A549 (cell line): ENCODE measurements around the gene KCNQ1. TPM values are rescaled to one million over a fixed set of nuclear protein-coding genes. Genes with fewer than 3 reads are reported as not detected.

Experiments used
- ATAC-seq, 2 experiments: fragments of 200-7000 bp in 1 of 2; fragments of >200 bp in 1 of 2; cut with Nextera tagmentation in 1 of 2; cut with Tn5 transposase in 1 of 2; 3 replicates each; pipeline versions ENCODE4 v1.8.0 to v1.9.1; 2018 to 2020; ENCODE audit warnings: mild to moderate bottlenecking in 1 of 2, moderate library complexity in 1 of 2
- CTCF ChIA-PET: fragments of 300-600 bp; sonication (Branson Sonifier 250); formaldehyde crosslinking; extraction: SDS; loops from one replicate; lab custom pipeline; 2021; ENCODE audit warnings: antibody characterized with exemption, inconsistent platforms; lab: Yijun Ruan, JAX
- POLR2A ChIA-PET: fragments of 350-600 bp; formaldehyde crosslinking; extraction: SDS; loops from one replicate; lab custom pipeline; 2021; ENCODE audit warnings: antibody characterized with exemption, inconsistent platforms; lab: Yijun Ruan, JAX
- DNase-seq, 2 experiments: peaks; one replicate each; pipeline versions ENCODE4 v3.0.0 to v3.0.0-alpha.2; 2011 to 2016; ENCODE audit warnings: low read depth in 1 of 2, low spot score in 1 of 2
- FAIRE-seq: peaks from 2 replicates; lab custom pipeline; 2011; peaks lifted over from hg19 to GRCh38; lab: Jason Lieb, UNC
- H3K27ac ChIP-seq, 2 experiments: fragments of >200 bp; sonication (Bioruptor Twin); formaldehyde crosslinking; 3 replicates each; pipeline ENCODE4 v1.5.1; 2016 to 2017
- H3K4me1 ChIP-seq: fragments of >200 bp; sonication (Bioruptor Twin); formaldehyde crosslinking; 3 replicates; pipeline ENCODE4 v1.6.1; 2016
- H3K4me2 ChIP-seq: fragments of >200 bp; sonication (Bioruptor Twin); formaldehyde crosslinking; 3 replicates; pipeline ENCODE4 v1.6.1; 2016
- H3K4me3 ChIP-seq: fragments of >200 bp; sonication (Bioruptor Twin); formaldehyde crosslinking; 3 replicates; pipeline ENCODE4 v1.5.1; 2016
- H3K9me3 ChIP-seq: fragments of >200 bp; sonication (Bioruptor Twin); formaldehyde crosslinking; 3 replicates; pipeline ENCODE4 v1.6.1; 2016
- ATOH8 ChIP-seq: fragments of 250-450 bp; sonication (Bioruptor Pico); IDR thresholded peaks from 2 replicates; pipeline ENCODE4 v1.5.0; 2020; ENCODE audit warnings: low read depth, mild to moderate bottlenecking, moderate library complexity
- CEBPB ChIP-seq, 2 experiments: fragments of >200 bp in 1 of 2; sonication (Bioruptor Twin) in 1 of 2; formaldehyde crosslinking in 1 of 2; IDR thresholded peaks; 2 replicates each; pipeline ENCODE4 v1.6.1; 2012 to 2016
- CHD2 ChIP-seq: fragments of 150-350 bp; IDR thresholded peaks from 2 replicates; pipeline ENCODE4 v1.6.1; 2014; ENCODE audit warnings: low read length; ENCODE audit not compliant: partially characterized antibody
- CHD4 ChIP-seq: fragments of 200-600 bp; sonication (generic); IDR thresholded peaks from 2 replicates; pipeline ENCODE4 v1.6.1; 2016; ENCODE audit warnings: antibody characterized with exemption, mild to moderate bottlenecking, borderline replicate concordance
- CTCF ChIP-seq: fragments of >200 bp; sonication (Bioruptor Twin); formaldehyde crosslinking; IDR thresholded peaks from 3 replicates; pipeline ENCODE4 v1.5.1; 2016
- EP300 ChIP-seq, 2 experiments: fragments of >200 bp; sonication (Bioruptor Twin); formaldehyde crosslinking; IDR thresholded peaks; 2 replicates in 1 of 2; 3 replicates in 1 of 2; pipeline ENCODE4 v1.6.1; 2016 to 2017
- FOSL2 ChIP-seq, 2 experiments: fragments of 450-650 bp in 1 of 2; fragments of >200 bp in 1 of 2; sonication (Bioruptor Twin) in 1 of 2; formaldehyde crosslinking; IDR thresholded peaks; 2 replicates each; pipeline versions ENCODE4 v1.5.0 to v1.6.1; 2016 to 2020; ENCODE audit warnings: mild to moderate bottlenecking in 1 of 2, moderate library complexity in 1 of 2
- FOXS1 ChIP-seq: fragments of 250-450 bp; sonication (Bioruptor Pico); IDR thresholded peaks from 2 replicates; pipeline ENCODE4 v1.5.0; 2020; ENCODE audit warnings: mild to moderate bottlenecking, moderate library complexity
- GATA3 ChIP-seq: IDR thresholded peaks from 2 replicates; pipeline ENCODE4 v1.6.1; 2012; ENCODE audit warnings: borderline replicate concordance
- HOXA7 ChIP-seq: fragments of 250-450 bp; sonication (Bioruptor Pico); IDR thresholded peaks from 2 replicates; pipeline ENCODE4 v1.5.0; 2020; ENCODE audit warnings: mild to moderate bottlenecking, moderate library complexity
- HOXB13 ChIP-seq: fragments of 250-450 bp; sonication (Bioruptor Pico); IDR thresholded peaks from 2 replicates; pipeline ENCODE4 v1.5.0; 2020; ENCODE audit warnings: low read depth, mild to moderate bottlenecking, moderate library complexity
- KDM1A ChIP-seq: fragments of 200-600 bp; sonication (generic); IDR thresholded peaks from 2 replicates; pipeline ENCODE4 v1.6.1; 2016; ENCODE audit warnings: low read depth, mild to moderate bottlenecking
- MAZ ChIP-seq: fragments of 150-350 bp; IDR thresholded peaks from 2 replicates; pipeline ENCODE4 v1.6.1; 2014; ENCODE audit warnings: antibody characterized with exemption, low read depth, low read length, borderline replicate concordance
- NFE2L2 ChIP-seq: fragments of 150-350 bp; conservative IDR thresholded peaks from 2 replicates; pipeline ENCODE4 v1.6.1; 2014; ENCODE audit warnings: low read length
- POLR2A ChIP-seq: IDR thresholded peaks from 2 replicates; pipeline ENCODE4 v1.6.1; 2012; ENCODE audit warnings: mild to moderate bottlenecking, low read length
- POLR2AphosphoS2 ChIP-seq: conservative IDR thresholded peaks from 2 replicates; pipeline ENCODE4 v1.6.1; 2012; ENCODE audit warnings: low read length, improper control_type of control experiment, inconsistent platforms
- SMC3 ChIP-seq: fragments of >200 bp; sonication (Bioruptor Twin); formaldehyde crosslinking; IDR thresholded peaks from 3 replicates; pipeline ENCODE4 v1.6.1; 2018; ENCODE audit warnings: inconsistent platforms
- SREBF2 ChIP-seq: fragments of 450-650 bp; IDR thresholded peaks from 2 replicates; pipeline ENCODE4 v1.6.1; 2014; ENCODE audit warnings: mild to moderate bottlenecking, moderate library complexity
- TP53 ChIP-seq: fragments of 250-450 bp; sonication (Bioruptor Pico); IDR thresholded peaks from 2 replicates; pipeline ENCODE4 v1.5.0; 2021; ENCODE audit warnings: mild to moderate bottlenecking, moderate library complexity
- ZFP36 ChIP-seq: fragments of 450-650 bp; IDR thresholded peaks from 2 replicates; pipeline ENCODE4 v1.6.1; 2014; ENCODE audit warnings: borderline replicate concordance; ENCODE audit not compliant: partially characterized antibody
- WGBS: methylation state at CpG from one replicate; pipeline ENCODE4 v1.1.6; 2017; ENCODE audit errors: missing lambda C conversion rate; 5-methylcytosine and 5-hydroxymethylcytosine counted together
- polyA plus RNA-seq, 4 experiments: library from polyadenylated mRNA; depleted of rRNA in 3 of 4; stranded (reverse); fragments of >200 nt; fragmentation: RNase III in 1 of 4; extraction: RNeasy Plus Mini Kit Qiagen cat#74134 plus additional on column Dnase treatment in 1 of 4; gene quantifications; 2 replicates in 3 of 4; 3 replicates in 1 of 4; pipeline ENCODE4 v1.2.3, GENCODE V29; 2011 to 2017
- TF ChIP-seq, protein P1 (sequence below): fragments of 250-450 bp; sonication (Bioruptor Pico); IDR thresholded peaks from 2 replicates; pipeline ENCODE4 v1.5.0; 2021; ENCODE audit warnings: mild to moderate bottlenecking, moderate library complexity, borderline replicate concordance
- TF ChIP-seq, protein P2 (sequence below): IDR thresholded peaks from 2 replicates; pipeline ENCODE4 v1.6.1; 2012

Gene KCNQ1
- polyA plus RNA-seq, 2 of the 4 experiments (the other 2 are of a cell fraction) = 0.14 to 0.17 TPM

DNA sequence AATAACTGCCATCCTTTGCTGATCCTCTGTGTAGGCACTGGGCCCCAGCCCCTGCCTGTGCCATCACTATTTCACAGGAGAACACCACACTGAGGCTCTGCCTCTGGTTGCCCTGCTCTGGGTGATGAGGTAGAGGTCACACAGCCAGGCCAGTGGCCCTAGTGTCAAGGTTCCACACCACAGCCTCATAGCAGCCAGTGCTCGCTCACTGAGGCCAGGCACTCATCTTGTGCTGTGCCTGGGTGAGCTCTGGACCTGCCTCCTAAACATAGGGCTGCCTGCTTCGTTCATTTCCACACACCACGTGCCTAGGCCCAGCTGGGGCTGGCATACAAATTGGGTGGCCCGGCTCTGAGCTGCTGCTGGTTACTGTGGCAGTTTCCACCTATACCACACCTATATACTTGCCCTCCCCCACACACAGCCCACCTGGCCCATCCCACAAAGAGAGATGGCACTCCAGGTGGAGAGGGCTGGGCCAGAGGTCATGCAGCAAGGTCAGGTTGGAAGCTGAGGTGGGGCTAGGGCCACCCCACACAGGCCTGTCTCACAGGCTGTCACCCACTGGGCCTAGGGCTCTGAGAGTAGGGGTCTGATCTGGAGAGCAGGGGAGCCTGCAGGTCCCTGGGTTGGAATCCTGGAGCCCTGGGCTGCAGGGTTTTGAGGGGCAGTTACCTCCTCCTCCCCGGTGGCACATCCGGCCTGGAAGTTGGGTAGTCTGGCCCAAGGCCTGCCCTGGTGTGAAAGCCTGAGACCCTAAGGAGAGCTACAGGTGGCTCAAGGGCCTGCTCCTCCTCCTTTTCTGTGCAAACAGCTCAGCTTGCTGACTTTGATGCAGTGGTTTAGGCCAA is 243.8 kb downstream of the KCNQ1 start:
- no peaks in the 10 kb centered on the region for H3K4me1 ChIP-seq
- no peak overlapping the region for H3K4me3 ChIP-seq
- WGBS = 81% methylated on average over 4 of the region's 6 CpGs
- ChIA-PET POLR2A (no interaction called here), CTCF (interaction anchor here (1.2 to 1.7 kb wide), 2 partner anchors 10 to 157 kb away, joined by 3 to 7 read pairs; no protein-coding TSS in a partner anchor)
- ATAC-seq (no peak), DNase-seq (no peak), FAIRE-seq (no peak)
- H3K4me2 ChIP-seq = no peak overlapping the region
- TF ChIP-seq POLR2AphosphoS2 = no peak
- no peak for TF ChIP-seq SREBF2
- no peak for TF ChIP-seq NFE2L2
- TF ChIP-seq FOXS1 (CRISPR knock-in tag) = no peak
- no peak for TF ChIP-seq HOXA7 (CRISPR knock-in tag)
- no peak for TF ChIP-seq CHD2
- no peak for TF ChIP-seq CEBPB (IDR thresholded peaks at IDR 0.05)
- TF ChIP-seq, protein P1, sequence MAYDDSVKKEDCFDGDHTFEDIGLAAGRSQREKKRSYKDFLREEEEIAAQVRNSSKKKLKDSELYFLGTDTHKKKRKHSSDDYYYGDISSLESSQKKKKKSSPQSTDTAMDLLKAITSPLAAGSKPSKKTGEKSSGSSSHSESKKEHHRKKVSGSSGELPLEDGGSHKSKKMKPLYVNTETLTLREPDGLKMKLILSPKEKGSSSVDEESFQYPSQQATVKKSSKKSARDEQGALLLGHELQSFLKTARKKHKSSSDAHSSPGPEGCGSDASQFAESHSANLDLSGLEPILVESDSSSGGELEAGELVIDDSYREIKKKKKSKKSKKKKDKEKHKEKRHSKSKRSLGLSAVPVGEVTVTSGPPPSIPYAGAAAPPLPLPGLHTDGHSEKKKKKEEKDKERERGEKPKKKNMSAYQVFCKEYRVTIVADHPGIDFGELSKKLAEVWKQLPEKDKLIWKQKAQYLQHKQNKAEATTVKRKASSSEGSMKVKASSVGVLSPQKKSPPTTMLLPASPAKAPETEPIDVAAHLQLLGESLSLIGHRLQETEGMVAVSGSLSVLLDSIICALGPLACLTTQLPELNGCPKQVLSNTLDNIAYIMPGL = no peak
- TF ChIP-seq, protein P2, sequence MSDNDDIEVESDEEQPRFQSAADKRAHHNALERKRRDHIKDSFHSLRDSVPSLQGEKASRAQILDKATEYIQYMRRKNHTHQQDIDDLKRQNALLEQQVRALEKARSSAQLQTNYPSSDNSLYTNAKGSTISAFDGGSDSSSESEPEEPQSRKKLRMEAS = no peak
- no peak for TF ChIP-seq EP300 (IDR thresholded peaks at IDR 0.05)
- TF ChIP-seq HOXB13 (CRISPR knock-in tag) = no peak
- TF ChIP-seq CTCF = no peak
- TF ChIP-seq POLR2A = no peak
- TF ChIP-seq ZFP36 = no peak
- no peak for TF ChIP-seq SMC3
- no peak for TF ChIP-seq ATOH8
- no peak for TF ChIP-seq MAZ
- no peak for TF ChIP-seq FOSL2 (IDR thresholded peaks at IDR 0.05)
- TF ChIP-seq FOSL2 (CRISPR knock-in tag; IDR thresholded peaks at IDR 0.05) = no peak
- no peak overlapping the region for H3K27ac ChIP-seq
- H3K9me3 ChIP-seq = no peaks in the 10 kb centered on the region

DNA sequence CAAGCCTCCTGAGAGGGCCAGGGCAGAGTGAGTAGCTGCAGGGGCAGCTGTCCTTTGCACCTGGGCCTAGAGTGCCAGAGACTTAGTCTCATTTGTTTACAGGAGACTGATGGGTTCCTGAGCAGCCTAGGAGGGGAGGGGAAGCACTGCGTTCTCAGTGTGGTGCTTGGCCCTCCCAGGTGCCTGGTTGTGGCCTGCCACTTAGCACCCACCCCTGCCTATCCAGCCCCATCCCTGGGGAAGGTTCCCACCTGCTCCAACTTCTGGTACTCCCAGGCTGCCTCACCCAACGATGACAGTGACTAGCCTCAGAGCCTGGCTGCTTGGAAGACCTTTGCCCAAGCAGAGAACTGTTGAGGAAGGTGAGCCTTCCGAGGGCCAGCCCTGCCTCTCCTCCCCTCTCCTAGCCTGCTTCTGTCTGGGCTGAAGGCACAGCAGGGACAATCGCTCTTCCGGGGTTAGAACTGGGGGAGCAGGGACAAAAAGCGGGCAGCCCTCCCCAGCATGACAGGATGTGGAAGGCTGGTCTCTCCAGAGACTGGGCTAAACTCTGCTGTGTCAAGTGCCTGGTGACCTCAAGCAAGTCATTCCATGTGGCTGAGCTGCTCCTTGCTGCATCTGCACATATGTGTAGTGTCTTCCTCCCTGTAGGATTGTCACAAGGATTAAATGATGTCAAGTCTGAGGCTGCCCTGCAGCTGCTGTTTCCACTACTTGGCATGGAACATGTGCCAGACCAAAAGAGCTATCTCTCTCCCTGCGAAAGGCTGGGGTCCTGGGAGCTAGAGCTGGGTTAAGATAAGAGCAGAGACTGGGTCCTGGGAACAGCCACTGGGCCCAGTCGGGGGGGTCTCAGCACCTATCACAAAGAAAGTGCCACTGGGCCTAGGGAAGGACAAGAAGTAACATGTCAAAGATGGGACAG is 245.1 kb downstream of the KCNQ1 start:
- no peak for TF ChIP-seq KDM1A
- TF ChIP-seq TP53 (CRISPR knock-in tag) = no peak
- TF ChIP-seq MAZ = no peak
- TF ChIP-seq CHD4 = no peak
- TF ChIP-seq GATA3 = no peak
- no peak overlapping the region for H3K27ac ChIP-seq
- no peak overlapping the region for H3K4me2 ChIP-seq
- no peaks in the 10 kb centered on the region for H3K4me1 ChIP-seq
- ATAC-seq (no peak), FAIRE-seq (no peak), DNase-seq (no peak)
- H3K4me3 ChIP-seq = no peak overlapping the region
- WGBS = 78% methylated on average over 8 of the region's 8 CpGs
- POLR2A ChIA-PET = no interaction called here
- no peaks in the 10 kb centered on the region for H3K9me3 ChIP-seq
- CTCF ChIA-PET = interaction anchor here (0.9 to 1.7 kb wide), 5 partner anchors 11 to 240 kb away, joined by 3 to 7 read pairs (median 4); no protein-coding TSS in a partner anchor
